HepG2 (cell line): ENCODE measurements around the gene SAPCD2. TPM values are rescaled to one million over a fixed set of nuclear protein-coding genes. Genes with fewer than 3 reads are reported as not detected.

Experiments used
- ATAC-seq: fragments of 200-7000 bp; cut with Tn5 transposase; 3 replicates; pipeline ENCODE4 v1.9.1; 2020; ENCODE audit warnings: mild to moderate bottlenecking, moderate library complexity
- BruUV-seq: library from RNA; stranded (reverse); fragments of 400-500 nt; replicated peaks from 2 replicates; lab custom pipeline; 2021; lab: Mats Ljungman, UMichigan
- CTCF ChIA-PET: fragments of 300-600 bp; formaldehyde crosslinking; extraction: SDS; loops from one replicate; lab custom pipeline; 2021; ENCODE audit warnings: low total read pairs, inconsistent platforms, low intra/inter-chr PET ratio; lab: Yijun Ruan, JAX
- POLR2A ChIA-PET: fragments of 350-600 bp; sonication (Branson Sonifier 250); formaldehyde crosslinking; loops from one replicate; lab custom pipeline; 2020; ENCODE audit warnings: antibody characterized with exemption, inconsistent platforms; lab: Yijun Ruan, JAX
- DNase-seq: peaks from one replicate; pipeline ENCODE4 v3.0.0-alpha.2; 2015; ENCODE audit warnings: low spot score
- FAIRE-seq: peaks from 3 replicates; lab custom pipeline; 2011; peaks lifted over from hg19 to GRCh38; lab: Jason Lieb, UNC
- H2AFZ ChIP-seq: one replicate; pipeline ENCODE4 v1.6.1; 2011; ENCODE audit warnings: low read length, inconsistent platforms
- H3K27ac ChIP-seq: fragments of 300-600 bp; 3 replicates; pipeline ENCODE4 v1.8.0; 2011; ENCODE audit warnings: mixed run types, mild to moderate bottlenecking, mixed read lengths, low read length, inconsistent platforms; ENCODE audit not compliant: insufficient read depth; ENCODE audit errors: extremely low read length
- H3K27me3 ChIP-seq, 2 experiments: fragments of 200-600 bp in 1 of 2; 2 replicates in 1 of 2; 3 replicates in 1 of 2; pipeline versions ENCODE4 v1.6.0 to v1.8.0; 2011; ENCODE audit warnings: low read length in 2 of 2, mild to moderate bottlenecking in 2 of 2, moderate library complexity in 2 of 2, inconsistent platforms in 1 of 2; ENCODE audit not compliant: insufficient read depth in 2 of 2, control insufficient read depth in 1 of 2
- H3K36me3 ChIP-seq, 2 experiments: fragments of 200-600 bp in 1 of 2; replicated peaks in 1 of 2; 2 replicates in 1 of 2; 3 replicates in 1 of 2; pipeline versions ENCODE4 v1.5.1 to v1.8.0; 2011; ENCODE audit warnings: low read length in 2 of 2, inconsistent platforms in 1 of 2; ENCODE audit not compliant: insufficient read depth in 2 of 2, control insufficient read depth in 1 of 2
- H3K4me1 ChIP-seq: 2 replicates; pipeline ENCODE4 v1.5.1; 2012; ENCODE audit warnings: low read length, inconsistent platforms; ENCODE audit not compliant: insufficient read depth
- H3K4me2 ChIP-seq: 2 replicates; pipeline ENCODE4 v1.6.0; 2011; ENCODE audit warnings: low read depth, low read length, inconsistent platforms
- H3K4me3 ChIP-seq, 3 experiments: fragments of 200-600 bp in 1 of 3; sonication (generic), shearing (Covaris generic) in 1 of 3; replicated peaks in 1 of 3; 2 replicates each; pipeline ENCODE4 v1.5.1; 2011 to 2016; ENCODE audit warnings: low read length in 3 of 3, inconsistent platforms in 2 of 3, low read depth in 2 of 3, mild to moderate bottlenecking in 2 of 3, control low read depth in 1 of 3, mixed read lengths in 1 of 3; ENCODE audit not compliant: insufficient read depth in 1 of 3
- H3K79me2 ChIP-seq: one replicate; pipeline ENCODE4 v1.6.1; 2011; ENCODE audit warnings: low read length, inconsistent platforms; ENCODE audit not compliant: insufficient read depth
- H3K9ac ChIP-seq: 2 replicates; pipeline ENCODE4 v1.6.0; 2011; ENCODE audit warnings: mild to moderate bottlenecking, low read depth, low read length, inconsistent platforms; ENCODE audit not compliant: insufficient read depth
- H3K9me3 ChIP-seq: 2 replicates; pipeline ENCODE4 v1.5.1; 2012; ENCODE audit warnings: mild to moderate bottlenecking, low read length
- H4K20me1 ChIP-seq: 2 replicates; pipeline ENCODE4 v1.6.0; 2011; ENCODE audit warnings: inconsistent platforms, mild to moderate bottlenecking, low read length, moderate library complexity; ENCODE audit not compliant: insufficient read depth
- FOXO1 ChIP-seq: sonication (generic); formaldehyde crosslinking; IDR thresholded peaks from 2 replicates; pipeline ENCODE4 v1.4.0; 2020; ENCODE audit warnings: missing genetic modification reagents
- GZF1 ChIP-seq: sonication (generic); formaldehyde crosslinking; IDR thresholded peaks from 2 replicates; pipeline ENCODE4 v1.5.1; 2020; ENCODE audit warnings: mild to moderate bottlenecking, missing genetic modification reagents
- KDM5B ChIP-seq: sonication (generic); formaldehyde crosslinking; IDR thresholded peaks from 2 replicates; pipeline ENCODE4 v1.4.0; 2020; ENCODE audit warnings: missing genetic modification reagents, mild to moderate bottlenecking, borderline replicate concordance
- MYC ChIP-seq: sonication (generic); formaldehyde crosslinking; IDR thresholded peaks from 2 replicates; pipeline ENCODE4 v1.9.0; 2021; ENCODE audit warnings: missing genetic modification reagents, borderline replicate concordance
- NCOA2 ChIP-seq: sonication (generic); formaldehyde crosslinking; IDR thresholded peaks from 2 replicates; pipeline ENCODE4 v1.8.0; 2022; ENCODE audit warnings: inconsistent platforms
- NR2F6 ChIP-seq, 2 experiments: IDR thresholded peaks; 2 replicates each; pipeline ENCODE4 v1.6.1; 2016; ENCODE audit warnings: antibody characterized with exemption in 1 of 2, mild to moderate bottlenecking in 1 of 2
- PITX1 ChIP-seq: sonication (generic); formaldehyde crosslinking; IDR thresholded peaks from 2 replicates; pipeline ENCODE4 v1.5.1; 2020; ENCODE audit warnings: mild to moderate bottlenecking, missing genetic modification reagents
- RARA ChIP-seq: IDR thresholded peaks from 2 replicates; pipeline ENCODE4 v1.6.1; 2016; ENCODE audit warnings: missing genetic modification reagents, missing compliant biosample characterization
- ZMYM2 ChIP-seq: sonication (generic); formaldehyde crosslinking; IDR thresholded peaks from 2 replicates; pipeline ENCODE4 v1.8.0; 2022; ENCODE audit warnings: mild to moderate bottlenecking, missing genetic modification reagents
- ZMYM3 ChIP-seq: sonication (generic); formaldehyde crosslinking; IDR thresholded peaks from 2 replicates; pipeline ENCODE4 v1.5.1; 2020; ENCODE audit warnings: mild to moderate bottlenecking, missing genetic modification reagents
- ZNF24 ChIP-seq: fragments of 450-650 bp; IDR thresholded peaks from 2 replicates; pipeline ENCODE4 v1.6.1; 2017; ENCODE audit warnings: antibody characterized with exemption, mild to moderate bottlenecking
- ZNF264 ChIP-seq: sonication (generic); formaldehyde crosslinking; IDR thresholded peaks from 2 replicates; pipeline ENCODE4 v1.4.0; 2020; ENCODE audit warnings: missing genetic modification reagents
- ZNF547 ChIP-seq: sonication (generic); formaldehyde crosslinking; IDR thresholded peaks from 2 replicates; pipeline ENCODE4 v1.5.1; 2020; ENCODE audit warnings: mild to moderate bottlenecking, missing genetic modification reagents
- ZNF616 ChIP-seq: sonication (generic); formaldehyde crosslinking; IDR thresholded peaks from 2 replicates; pipeline ENCODE4 v1.5.0; 2020; ENCODE audit warnings: low read depth, mild to moderate bottlenecking, missing genetic modification reagents
- ZNF724P ChIP-seq: sonication (generic); formaldehyde crosslinking; IDR thresholded peaks from 2 replicates; pipeline ENCODE4 v1.8.0; 2022; ENCODE audit warnings: missing genetic modification reagents, borderline replicate concordance
- WGBS: methylation state at CpG from one replicate; pipeline ENCODE4 v1.1.6; 2017; ENCODE audit warnings: low lambda C conversion rate; 5-methylcytosine and 5-hydroxymethylcytosine counted together
- in situ Hi-C: cut with HindIII; loops from 2 replicates; pipeline ENCODE4 v1.10.0; 2017; ENCODE audit warnings: low pct_unique_long_range_greater_than_20kb; ENCODE audit not compliant: extremely low pct_ligation_motif_present
- intact Hi-C: fragments of 100-400 bp; cut with micrococcal nuclease; formaldehyde crosslinking; loops from one replicate; pipeline ENCODE4 v1.10.0; 2022; ENCODE audit not compliant: unreplicated experiment
- polyA plus RNA-seq, 8 experiments: library from polyadenylated mRNA; depleted of rRNA in 3 of 8; stranded (reverse) in 7 of 8; unstranded in 1 of 8; fragments of >200 nt; fragmentation: Illumina TruSeq in 4 of 8; extraction: Trizol in 4 of 8; gene quantifications; 2 replicates each; pipeline versions ENCODE4 v1.2.1 to v1.2.3, GENCODE V29; 2011 to 2016; ENCODE audit warnings: low read depth in 4 of 8, missing spikeins in 1 of 8, mixed read lengths in 1 of 8; ENCODE audit not compliant: insufficient read depth in 1 of 8
- total RNA-seq, 5 experiments: library from RNA; depleted of rRNA; stranded (reverse); fragments of >200 nt; fragmentation: Illumina TruSeq; extraction: Trizol; gene quantifications; 2 replicates each; pipeline ENCODE4 v1.2.3, GENCODE V29; 2016; ENCODE audit warnings: low read depth in 1 of 5
- TF ChIP-seq, protein P1 (sequence below): sonication (generic); formaldehyde crosslinking; IDR thresholded peaks from 2 replicates; pipeline ENCODE4 v1.5.0; 2020; ENCODE audit warnings: missing genetic modification reagents, mild to moderate bottlenecking, borderline replicate concordance
- TF ChIP-seq, protein P2 (sequence below): sonication (generic); formaldehyde crosslinking; IDR thresholded peaks from 2 replicates; pipeline ENCODE4 v1.4.0; 2020; ENCODE audit warnings: missing genetic modification reagents
- TF ChIP-seq, protein P3 (sequence below): IDR thresholded peaks from 2 replicates; pipeline ENCODE4 v1.6.1; 2012; ENCODE audit warnings: inconsistent platforms
- TF ChIP-seq, protein P4 (sequence below): sonication (generic); formaldehyde crosslinking; IDR thresholded peaks from 2 replicates; pipeline ENCODE4 v1.9.0; 2022; ENCODE audit warnings: missing genetic modification reagents, mild to moderate bottlenecking, borderline replicate concordance
- TF ChIP-seq, protein P5 (sequence below): sonication (generic); formaldehyde crosslinking; IDR thresholded peaks from 2 replicates; pipeline ENCODE4 v1.4.0; 2020; ENCODE audit warnings: mild to moderate bottlenecking, missing genetic modification reagents

Gene SAPCD2
- total and polyA plus RNA-seq, 2 of the 13 experiments (the other 11 are each of a cell fraction or from before 2014, with no cell fraction given) = 21.9 to 42.8 TPM

DNA sequence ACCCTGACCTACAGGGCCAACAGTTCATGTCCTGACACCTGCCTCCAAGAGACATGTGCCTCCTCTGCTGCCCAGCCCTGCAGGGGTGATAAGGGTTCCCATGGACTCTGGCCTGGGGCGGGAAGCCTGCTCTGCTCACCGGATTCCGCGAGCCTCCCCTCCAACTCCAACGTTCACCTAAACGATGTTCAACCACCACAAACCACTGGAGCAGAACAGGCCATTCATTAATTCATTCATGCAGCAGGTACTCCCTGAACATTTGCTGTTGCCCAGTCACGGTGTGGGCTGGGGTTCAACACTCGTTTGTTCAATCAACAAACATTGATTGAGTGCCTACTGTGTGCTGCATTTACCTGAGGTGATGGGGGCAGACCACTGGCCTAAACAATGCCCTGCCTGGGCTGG is 3.6 kb upstream of the SAPCD2 start:
- H3K27me3 ChIP-seq = no peaks in the 10 kb centered on the region; a peak in 1 of 5 replicates
- intact Hi-C loops (no loop called here), in situ Hi-C loops (no loop called here)
- H3K36me3 ChIP-seq = no peaks in the 10 kb centered on the region; a peak in 1 of 5 replicates
- WGBS = 4% methylated on average over 8 of the region's 8 CpGs
- peak overlapping the region; percentile 64 for H3K4me2 ChIP-seq
- ChIA-PET CTCF (no interaction called here), POLR2A (no interaction called here)
- H3K4me3 ChIP-seq = no peak overlapping the region; a peak in 1 of 6 replicates
- ATAC-seq (no peak), DNase-seq (peak; percentile 58), FAIRE-seq (peak; percentile 60)
- peaks cover 4% of the 10 kb centered on the region; the same call in 1 of the 2 replicates for H4K20me1 ChIP-seq
- H2AFZ ChIP-seq = no peak overlapping the region
- H3K9me3 ChIP-seq = no peaks in the 10 kb centered on the region
- H3K79me2 ChIP-seq = peaks cover 7% of the 10 kb centered on the region
- peaks cover 56% of the 10 kb centered on the region for H3K4me1 ChIP-seq
- H3K27ac ChIP-seq = no peak overlapping the region
- BruUV-seq = no TSS peak
- H3K9ac ChIP-seq = no peak overlapping the region
- TF ChIP-seq ZNF547 (peak; percentile 46; the same call in 1 of the 2 replicates), PITX1 (CRISPR knock-in tag) (peak; percentile 38; the same call in 1 of the 2 replicates), ZNF264 (CRISPR knock-in tag) (peak; percentile 43; the same call in 1 of the 2 replicates), ZMYM2 (CRISPR knock-in tag) (0 out of 2 replicates have a peak, but pooled peaks have one; percentile 23), ZNF724P (CRISPR knock-in tag) (no peak), RARA (0 out of 2 replicates have a peak, but pooled peaks have one; percentile 35), ZMYM3 (CRISPR knock-in tag) (peak; percentile 83), ZNF616 (CRISPR knock-in tag) (0 out of 2 replicates have a peak, but pooled peaks have one; percentile 36), NCOA2 (0 out of 2 replicates have a peak, but pooled peaks have one; percentile 9), FOXO1 (CRISPR knock-in tag) (no peak), NR2F6 (IDR thresholded peaks at IDR 0.05) (no peak), NR2F6 (CRISPR knock-in tag; IDR thresholded peaks at IDR 0.05) (0 out of 2 replicates have a peak, but pooled peaks have one; percentile 24), ZNF24 (peak; percentile 62; the same call in 1 of the 2 replicates), KDM5B (CRISPR knock-in tag) (no peak), MYC (CRISPR knock-in tag) (peak; percentile 83), GZF1 (0 out of 2 replicates have a peak, but pooled peaks have one; percentile 24)
- TF ChIP-seq, protein P1, sequence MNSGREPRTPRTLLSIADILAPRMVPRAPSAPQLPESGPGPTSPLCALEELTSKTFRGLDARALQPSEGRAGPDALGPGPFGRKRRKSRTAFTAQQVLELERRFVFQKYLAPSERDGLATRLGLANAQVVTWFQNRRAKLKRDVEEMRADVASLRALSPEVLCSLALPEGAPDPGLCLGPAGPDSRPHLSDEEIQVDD (CRISPR knock-in tag) = 0 out of 2 replicates have a peak, but pooled peaks have one; percentile 49
- TF ChIP-seq, protein P2, sequence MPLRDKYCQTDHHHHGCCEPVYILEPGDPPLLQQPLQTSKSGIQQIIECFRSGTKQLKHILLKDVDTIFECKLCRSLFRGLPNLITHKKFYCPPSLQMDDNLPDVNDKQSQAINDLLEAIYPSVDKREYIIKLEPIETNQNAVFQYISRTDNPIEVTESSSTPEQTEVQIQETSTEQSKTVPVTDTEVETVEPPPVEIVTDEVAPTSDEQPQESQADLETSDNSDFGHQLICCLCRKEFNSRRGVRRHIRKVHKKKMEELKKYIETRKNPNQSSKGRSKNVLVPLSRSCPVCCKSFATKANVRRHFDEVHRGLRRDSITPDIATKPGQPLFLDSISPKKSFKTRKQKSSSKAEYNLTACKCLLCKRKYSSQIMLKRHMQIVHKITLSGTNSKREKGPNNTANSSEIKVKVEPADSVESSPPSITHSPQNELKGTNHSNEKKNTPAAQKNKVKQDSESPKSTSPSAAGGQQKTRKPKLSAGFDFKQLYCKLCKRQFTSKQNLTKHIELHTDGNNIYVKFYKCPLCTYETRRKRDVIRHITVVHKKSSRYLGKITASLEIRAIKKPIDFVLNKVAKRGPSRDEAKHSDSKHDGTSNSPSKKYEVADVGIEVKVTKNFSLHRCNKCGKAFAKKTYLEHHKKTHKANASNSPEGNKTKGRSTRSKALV (CRISPR knock-in tag) = 0 out of 2 replicates have a peak, but pooled peaks have one; percentile 57
- TF ChIP-seq, protein P3, sequence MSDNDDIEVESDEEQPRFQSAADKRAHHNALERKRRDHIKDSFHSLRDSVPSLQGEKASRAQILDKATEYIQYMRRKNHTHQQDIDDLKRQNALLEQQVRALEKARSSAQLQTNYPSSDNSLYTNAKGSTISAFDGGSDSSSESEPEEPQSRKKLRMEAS = peak; percentile 69; the same call in 1 of the 2 replicates
- TF ChIP-seq, protein P4, sequence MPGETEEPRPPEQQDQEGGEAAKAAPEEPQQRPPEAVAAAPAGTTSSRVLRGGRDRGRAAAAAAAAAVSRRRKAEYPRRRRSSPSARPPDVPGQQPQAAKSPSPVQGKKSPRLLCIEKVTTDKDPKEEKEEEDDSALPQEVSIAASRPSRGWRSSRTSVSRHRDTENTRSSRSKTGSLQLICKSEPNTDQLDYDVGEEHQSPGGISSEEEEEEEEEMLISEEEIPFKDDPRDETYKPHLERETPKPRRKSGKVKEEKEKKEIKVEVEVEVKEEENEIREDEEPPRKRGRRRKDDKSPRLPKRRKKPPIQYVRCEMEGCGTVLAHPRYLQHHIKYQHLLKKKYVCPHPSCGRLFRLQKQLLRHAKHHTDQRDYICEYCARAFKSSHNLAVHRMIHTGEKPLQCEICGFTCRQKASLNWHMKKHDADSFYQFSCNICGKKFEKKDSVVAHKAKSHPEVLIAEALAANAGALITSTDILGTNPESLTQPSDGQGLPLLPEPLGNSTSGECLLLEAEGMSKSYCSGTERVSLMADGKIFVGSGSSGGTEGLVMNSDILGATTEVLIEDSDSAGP = peak; percentile 53; the same call in 1 of the 2 replicates
- TF ChIP-seq, protein P5, sequence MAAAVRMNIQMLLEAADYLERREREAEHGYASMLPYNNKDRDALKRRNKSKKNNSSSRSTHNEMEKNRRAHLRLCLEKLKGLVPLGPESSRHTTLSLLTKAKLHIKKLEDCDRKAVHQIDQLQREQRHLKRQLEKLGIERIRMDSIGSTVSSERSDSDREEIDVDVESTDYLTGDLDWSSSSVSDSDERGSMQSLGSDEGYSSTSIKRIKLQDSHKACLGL (CRISPR knock-in tag) = no peak
